Inferior parietal cortex (tissue), 1 donor: ENCODE results near the gene DIO1.

ENCODE experiments used
- DNase-seq: peaks from one replicate; pipeline ENCODE4 v3.0.0-alpha.2; 2016; ENCODE audit errors: extremely low spot score

Gene DIO1

GRCh38 chr1:53942127-53942957 lies 48.4 kb downstream of the DIO1 start:
- DNase-seq = no peak

GRCh38 chr1:53943090-53943489 lies 49.1 kb downstream of the DIO1 start:
- DNase-seq = no peak

GRCh38 chr1:53943490-53944043 lies 49.6 kb downstream of the DIO1 start:
- DNase-seq = no peak

DNA sequence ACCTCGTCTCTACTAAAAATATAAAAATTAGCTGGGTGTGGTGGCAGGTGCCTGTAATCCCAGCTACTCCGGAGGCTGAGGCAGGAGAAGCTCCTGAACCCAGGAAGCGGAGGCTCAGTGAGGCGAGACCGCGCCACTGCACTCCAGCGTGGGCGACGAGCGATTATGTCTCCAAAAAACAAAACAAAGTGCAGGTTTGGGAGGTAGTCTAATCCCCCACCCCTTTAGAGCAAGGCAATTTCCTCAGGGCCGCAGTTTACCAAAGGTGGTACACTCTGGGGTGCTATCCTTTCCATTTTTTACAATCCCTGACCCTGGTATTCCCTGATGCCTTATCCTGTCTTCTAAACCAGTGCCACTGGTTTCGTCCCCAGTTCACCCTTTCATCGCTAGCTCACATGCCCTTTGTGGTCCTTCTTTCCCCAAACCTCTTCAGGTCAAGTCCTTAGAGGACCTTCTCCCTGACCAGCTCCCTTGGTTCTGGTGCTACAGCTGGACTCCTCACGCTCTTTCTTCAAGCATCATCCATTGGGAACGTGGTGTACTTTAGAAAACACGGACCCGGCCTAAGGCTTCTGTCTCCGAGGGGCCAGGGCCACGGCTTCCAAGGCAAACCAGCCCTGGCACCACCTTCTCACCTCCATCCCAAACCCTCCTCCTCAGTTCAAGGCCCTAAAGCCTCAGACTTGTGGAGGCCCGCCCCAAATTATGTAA lies 50.6 kb downstream of the DIO1 start:
- DNase-seq = no peak

GRCh38 chr1:53945183-53945432 lies 51.1 kb downstream of the DIO1 start:
- no peak for DNase-seq

- peak; percentile 93 for DNase-seq
These were observed 51.7 kb downstream of the DIO1 start, which contains the start of gene IFT25 for GRCh38 chr1:53945433-53946251. Gene IFT25 (minus strand): TSS chr1:53945699. CDS start chr1:53940082, 5,617 bp downstream.

GRCh38 chr1:53946252-53947171 lies 52.5 kb downstream of the DIO1 start, which contains the start of gene LRRC42:
Gene LRRC42 (plus strand): TSS chr1:53946350. CDS start chr1:53952000, 5,650 bp downstream.
- DNase-seq = no peak

- DNase-seq = no peak
These were observed 53.4 kb downstream of the DIO1 start for GRCh38 chr1:53947172-53947907.

- DNase-seq = no peak
These were observed 54.3 kb downstream of the DIO1 start for GRCh38 chr1:53948291-53948690.

DNA sequence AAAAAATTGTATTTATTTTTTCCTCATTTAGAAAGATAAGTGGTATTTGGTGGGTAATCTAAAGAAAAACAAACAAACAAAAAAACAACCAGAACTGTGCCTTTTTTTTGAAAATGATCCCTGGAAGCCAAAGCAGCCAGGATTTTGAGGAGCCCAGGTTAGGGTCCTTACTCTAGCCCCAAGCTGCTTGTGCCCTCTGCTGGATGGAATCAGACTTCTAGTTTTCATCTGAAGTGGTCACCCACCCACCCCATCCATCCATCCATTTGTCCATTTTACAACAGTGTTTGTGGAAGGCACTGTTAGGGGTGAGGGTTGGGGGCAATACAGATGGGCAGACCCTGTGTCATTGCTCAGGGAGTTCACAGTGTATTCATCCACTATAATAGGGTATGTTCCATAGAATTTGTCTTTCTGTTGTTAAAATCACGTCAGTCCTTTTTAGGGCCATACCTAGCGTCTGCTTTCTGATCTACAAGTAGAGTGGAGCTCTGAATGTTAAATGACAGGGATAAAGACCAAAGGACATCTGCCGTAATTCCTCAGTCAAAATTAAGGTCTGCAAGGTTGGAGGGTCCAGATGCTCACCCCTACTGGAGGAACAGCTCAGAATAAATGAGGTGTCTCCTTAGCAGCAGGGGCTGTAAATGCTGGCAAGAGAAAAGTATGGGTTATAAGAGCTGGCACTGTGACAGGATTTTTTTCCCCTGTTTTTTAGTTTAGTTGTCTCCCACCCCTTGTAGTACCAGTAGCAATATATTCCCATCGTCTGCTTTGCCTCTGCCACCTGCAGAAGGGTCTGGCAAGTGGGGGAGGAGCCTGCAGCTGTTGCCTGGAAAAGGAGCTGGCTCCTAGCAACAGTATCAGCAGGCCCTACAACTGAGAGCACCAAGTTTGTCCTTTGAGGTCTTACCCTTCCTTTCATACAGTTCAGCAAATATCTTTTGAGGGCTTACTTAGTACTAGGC lies 55.3 kb downstream of the DIO1 start:
- DNase-seq = no peak

DNA sequence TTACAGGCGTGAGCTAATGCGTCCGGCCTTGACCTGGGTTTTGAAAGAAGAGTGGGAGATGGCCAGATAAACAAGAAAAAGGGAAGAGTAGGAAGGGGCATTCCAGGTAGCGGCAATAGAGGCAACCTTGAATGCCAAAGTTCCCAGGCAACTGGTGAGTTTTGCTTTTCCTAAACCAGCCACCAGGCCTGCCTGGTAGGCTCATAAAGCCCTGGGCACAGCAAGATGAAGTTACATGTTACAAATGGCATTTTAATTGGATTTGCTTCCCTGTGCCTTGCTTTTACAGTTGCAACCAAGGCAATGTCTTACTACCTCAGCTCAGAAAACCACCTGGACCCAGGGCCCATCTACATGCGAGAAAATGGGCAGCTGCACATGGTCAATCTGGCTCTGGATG lies 57.7 kb downstream of the DIO1 start:
- DNase-seq = no peak

GRCh38 chr1:53954128-53954527 lies 60.1 kb downstream of the DIO1 start:
- no peak for DNase-seq

- no peak for DNase-seq
These were observed 62.6 kb downstream of the DIO1 start for GRCh38 chr1:53956308-53957168.

DNA sequence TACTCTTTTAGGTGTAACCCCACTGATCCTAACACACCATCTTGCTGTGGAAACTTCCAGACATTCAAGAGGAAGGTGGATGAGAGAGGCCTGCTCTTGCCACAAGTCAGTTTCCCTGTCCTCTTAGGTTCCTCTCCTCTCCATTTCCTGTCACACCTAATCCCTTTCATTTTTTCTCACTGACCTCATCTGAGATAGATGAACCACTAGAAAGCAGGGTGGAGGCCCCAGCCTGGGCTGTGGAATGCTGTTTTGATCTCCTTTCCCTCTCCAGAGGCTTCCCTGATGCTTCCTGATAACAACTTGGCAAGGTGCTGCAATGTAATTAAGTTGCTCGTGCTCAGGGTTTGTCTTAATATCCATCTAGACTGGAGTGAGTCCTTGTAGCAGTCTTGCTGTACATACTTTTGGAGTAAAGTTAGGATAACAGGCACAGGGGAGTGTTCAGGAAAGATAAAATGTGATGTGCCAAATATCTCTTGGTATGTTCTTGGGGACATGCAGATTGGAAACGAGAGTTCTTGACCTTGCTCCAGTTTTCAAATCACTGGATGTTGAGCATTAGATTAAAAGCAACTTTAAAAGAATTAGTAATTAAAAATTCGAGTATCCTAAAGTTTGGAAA lies 63.3 kb downstream of the DIO1 start:
- no peak for DNase-seq

GRCh38 chr1:53959664-53960250 lies 65.8 kb downstream of the DIO1 start:
- DNase-seq = no peak
